Activated CD4-positive, alpha-beta memory T cell treated with anti-CD3 and anti-CD28 coated beads, Interleukin-2, amount 10 ng/mL, durations not matched to agents 7 days and 5 days (primary cell): ENCODE results near the gene KRTAP5-11. TPM values are rescaled to one million over a fixed set of nuclear protein-coding genes. Genes with fewer than 3 reads are reported as not detected.
A peak's percentile ranks its signal among the peaks of the same experiment; 100 is the strongest.
"Not testable (repeated sequence)": the region's sequence is repeated elsewhere in the genome, so short reads cannot be mapped to it uniquely, and the experiment has no call there.

Experiments
- CTCF ChIA-PET: fragments of 350-600 bp; sonication (Branson Sonifier 250); formaldehyde crosslinking; loops from one replicate; lab custom pipeline; 2021; ENCODE audit warnings: antibody characterized with exemption, inconsistent platforms; lab: Charles Lee
- POLR2A ChIA-PET: fragments of 350-600 bp; sonication (Branson Sonifier 250); formaldehyde crosslinking; loops from one replicate; lab custom pipeline; 2021; ENCODE audit warnings: antibody characterized with exemption; lab: Charles Lee
- DNase-seq: peaks from one replicate; pipeline ENCODE4 v3.0.0-alpha.2; 2020
- H3K27ac Mint-ChIP-seq: one replicate; pipeline ENCODE4 v1.8.0; 2021; ENCODE audit warnings: mild to moderate bottlenecking, mixed read lengths
- H3K27me3 Mint-ChIP-seq: one replicate; pipeline ENCODE4 v1.8.0; 2021; ENCODE audit warnings: mixed read lengths
- H3K36me3 Mint-ChIP-seq: one replicate; pipeline ENCODE4 v1.8.0; 2021; ENCODE audit warnings: low read depth, mixed read lengths
- H3K4me1 Mint-ChIP-seq: one replicate; pipeline ENCODE4 v1.8.0; 2021; ENCODE audit warnings: mixed read lengths
- H3K4me3 Mint-ChIP-seq: one replicate; pipeline ENCODE4 v1.8.0; 2021; ENCODE audit warnings: mild to moderate bottlenecking, mixed read lengths
- H3K9me3 Mint-ChIP-seq: one replicate; pipeline ENCODE4 v1.8.0; 2021; ENCODE audit warnings: mixed read lengths
- total RNA-seq, 2 experiments: library from RNA; stranded (reverse); gene quantifications; one replicate each; pipeline ENCODE4 v1.2.3, GENCODE V29; 2021

Gene KRTAP5-11
- total RNA-seq, 2 experiments from 2014 or later = not detected

DNA sequence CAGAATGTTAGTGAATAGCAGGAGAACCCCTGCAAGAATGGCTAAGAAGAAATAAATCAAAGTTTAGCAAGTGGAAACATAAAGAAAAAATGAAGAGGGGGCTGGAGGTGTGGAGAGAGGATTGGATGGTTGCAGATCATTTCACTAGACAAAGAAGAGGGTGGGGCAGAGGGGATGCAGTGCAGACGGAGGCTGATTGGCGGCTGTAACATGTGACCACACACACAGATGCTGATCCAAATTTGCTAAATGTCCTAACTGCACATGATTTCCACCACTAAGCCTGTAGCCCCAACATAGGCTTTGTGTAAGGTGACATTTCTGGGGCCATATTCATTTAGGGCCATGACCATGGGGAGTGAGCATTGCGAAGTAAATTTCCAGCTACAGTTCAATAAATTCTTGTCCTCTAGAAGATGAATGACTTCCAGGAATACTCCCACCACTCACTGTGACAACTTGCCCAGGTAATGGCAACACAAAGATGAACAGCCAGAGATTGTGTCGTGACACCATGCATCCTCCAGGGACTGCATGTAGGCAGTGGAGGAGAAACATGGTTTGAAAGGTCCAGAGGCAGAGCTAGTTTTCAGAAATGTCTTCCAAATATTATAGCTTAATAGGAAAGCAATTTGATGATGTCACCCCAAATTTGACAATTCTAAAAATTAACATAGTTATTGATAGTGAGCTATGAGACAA is 6.8 kb downstream of the KRTAP5-11 start:
- H3K4me1 Mint-ChIP-seq = peaks cover 5% of the 10 kb centered on the region
- H3K36me3 Mint-ChIP-seq = no peaks in the 10 kb centered on the region
- H3K27me3 Mint-ChIP-seq = peaks cover 8% of the 10 kb centered on the region
- no peak overlapping the region for H3K27ac Mint-ChIP-seq
- no peak for DNase-seq
- ChIA-PET POLR2A (no interaction called here), CTCF (no interaction called here)
- H3K9me3 Mint-ChIP-seq = no peaks in the 10 kb centered on the region
- no peak overlapping the region for H3K4me3 Mint-ChIP-seq

DNA sequence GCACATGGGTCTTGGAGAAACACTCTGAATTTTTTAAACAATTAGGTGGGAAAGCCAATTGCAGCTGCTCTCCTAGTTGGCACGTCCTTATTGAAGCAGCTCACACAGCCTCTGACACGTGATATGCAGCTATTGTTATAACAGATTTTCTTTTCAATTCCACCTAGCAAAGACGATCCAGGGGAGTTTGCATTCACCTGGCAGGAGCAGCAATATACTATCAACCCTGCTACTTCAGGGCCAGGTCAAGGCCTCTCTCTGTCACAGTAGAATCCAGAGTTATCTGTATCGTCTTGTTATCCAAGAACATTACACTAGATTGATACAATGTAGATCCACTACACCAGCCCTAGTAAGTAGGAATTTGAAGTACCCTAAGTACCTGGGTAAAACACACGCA is 8.3 kb downstream of the KRTAP5-11 start:
- H3K4me3 Mint-ChIP-seq = no peak overlapping the region
- H3K4me1 Mint-ChIP-seq = no peaks in the 10 kb centered on the region
- ChIA-PET CTCF (no interaction called here), POLR2A (no interaction called here)
- no peaks in the 10 kb centered on the region for H3K36me3 Mint-ChIP-seq
- H3K27me3 Mint-ChIP-seq = peaks cover 2% of the 10 kb centered on the region
- DNase-seq = no peak
- H3K9me3 Mint-ChIP-seq = no peaks in the 10 kb centered on the region
- H3K27ac Mint-ChIP-seq = no peak overlapping the region

DNA sequence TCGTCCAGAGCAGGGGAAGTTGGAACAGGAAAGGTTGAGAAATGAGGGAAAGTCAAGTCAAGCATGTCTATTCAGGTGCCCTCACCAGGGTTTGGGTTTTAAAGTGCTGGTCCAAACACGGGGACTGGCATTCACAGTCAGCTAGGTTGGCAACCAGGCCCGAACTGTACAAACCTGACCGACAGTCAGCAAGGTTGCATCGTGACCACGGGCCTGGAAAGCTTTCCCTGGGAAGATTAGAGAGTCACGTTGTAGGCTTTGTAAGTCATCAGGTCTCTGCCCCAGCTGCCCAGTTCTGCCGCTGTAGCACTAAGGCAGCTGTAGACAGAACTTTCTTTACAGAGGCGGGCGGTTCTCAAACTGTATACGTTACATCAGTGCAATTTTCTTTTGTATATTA is 9.9 kb downstream of the KRTAP5-11 start:
- ChIA-PET POLR2A (no interaction called here), CTCF (no interaction called here)
- Mint-ChIP-seq H3K4me1 (no peaks in the 10 kb centered on the region), H3K9me3 (no peaks in the 10 kb centered on the region), H3K4me3 (no peak overlapping the region), H3K27me3 (peaks cover 2% of the 10 kb centered on the region), H3K27ac (no peak overlapping the region), H3K36me3 (no peaks in the 10 kb centered on the region)
- no peak for DNase-seq

DNA sequence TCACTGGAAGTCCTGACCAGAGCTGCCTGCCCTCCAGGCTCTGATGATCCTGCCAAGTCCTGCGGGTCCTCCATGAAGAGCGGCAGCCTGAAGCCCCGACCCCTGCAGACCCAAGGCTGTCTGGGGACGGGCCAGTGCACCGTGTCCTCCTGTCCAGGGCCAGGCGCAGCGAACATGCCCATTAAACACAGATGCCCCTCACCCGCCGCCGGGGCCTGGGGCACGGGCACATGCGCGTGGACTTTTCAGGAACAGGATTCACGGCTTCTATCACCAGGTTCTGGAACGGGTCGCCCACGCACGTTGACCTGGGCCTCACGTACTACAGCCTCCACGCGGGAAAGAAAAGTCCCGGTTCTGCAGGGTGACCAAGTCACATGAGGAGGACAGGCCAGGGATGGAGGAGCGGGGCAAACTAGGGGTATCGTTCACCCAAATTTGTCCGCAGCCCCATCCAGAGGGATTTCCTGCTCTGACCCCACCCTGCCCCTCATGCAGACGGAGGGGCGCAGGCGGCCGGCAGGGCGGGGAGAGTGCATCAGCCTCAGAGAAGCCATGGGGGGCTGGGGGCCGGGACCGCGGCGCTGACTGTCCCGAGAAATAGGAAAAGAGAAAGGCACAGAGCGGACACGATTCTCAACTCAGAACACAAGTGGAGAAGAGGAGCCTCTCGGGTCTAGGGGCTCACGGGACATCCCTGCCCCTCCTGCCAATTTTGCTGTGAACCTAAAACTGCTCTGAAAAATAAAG is 11.4 kb downstream of the KRTAP5-11 start:
- POLR2A ChIA-PET, H3K4me3 Mint-ChIP-seq, DNase-seq, H3K4me1 Mint-ChIP-seq, H3K27me3 Mint-ChIP-seq, H3K36me3 Mint-ChIP-seq, H3K27ac Mint-ChIP-seq, H3K9me3 Mint-ChIP-seq, CTCF ChIA-PET: not testable (repeated sequence)

DNA sequence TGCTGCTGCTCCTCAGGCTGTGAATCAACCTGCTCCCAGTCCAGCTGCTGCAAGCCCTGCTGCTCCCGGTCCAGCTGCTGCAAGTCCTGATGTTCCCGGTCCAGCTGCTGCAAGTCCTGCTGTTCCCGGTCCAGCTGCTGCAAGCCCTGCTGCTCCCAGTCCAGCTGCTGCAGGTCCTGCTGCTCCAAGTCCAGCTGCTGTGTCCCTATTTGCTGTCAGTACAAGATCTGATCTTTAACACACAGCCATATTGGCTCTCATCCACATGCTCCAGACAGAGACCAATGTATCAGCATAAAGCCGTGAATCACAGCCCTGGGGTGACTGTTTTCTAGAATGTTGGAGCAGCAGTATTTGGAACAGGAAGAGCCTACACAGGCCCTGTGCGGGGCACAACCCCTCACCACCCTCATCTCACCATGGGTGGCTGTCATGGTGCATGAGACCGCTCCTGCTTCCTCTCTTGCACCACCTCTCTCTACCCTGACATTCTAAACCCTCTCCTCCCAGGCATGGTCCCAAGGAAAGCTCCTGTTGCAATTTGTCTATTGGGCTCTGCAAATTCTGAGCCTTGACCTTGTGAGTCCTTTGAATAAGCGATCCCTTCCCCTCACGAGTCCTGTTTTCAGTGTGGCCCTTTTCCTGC is 13.8 kb downstream of the KRTAP5-11 start:
- Mint-ChIP-seq H3K4me1 (no peaks in the 10 kb centered on the region), H3K27ac (no peak overlapping the region), H3K27me3 (peaks cover 11% of the 10 kb centered on the region), H3K4me3 (no peak overlapping the region), H3K36me3 (no peaks in the 10 kb centered on the region), H3K9me3 (no peaks in the 10 kb centered on the region)
- ChIA-PET POLR2A (no interaction called here), CTCF (no interaction called here)
- no peak for DNase-seq

DNA sequence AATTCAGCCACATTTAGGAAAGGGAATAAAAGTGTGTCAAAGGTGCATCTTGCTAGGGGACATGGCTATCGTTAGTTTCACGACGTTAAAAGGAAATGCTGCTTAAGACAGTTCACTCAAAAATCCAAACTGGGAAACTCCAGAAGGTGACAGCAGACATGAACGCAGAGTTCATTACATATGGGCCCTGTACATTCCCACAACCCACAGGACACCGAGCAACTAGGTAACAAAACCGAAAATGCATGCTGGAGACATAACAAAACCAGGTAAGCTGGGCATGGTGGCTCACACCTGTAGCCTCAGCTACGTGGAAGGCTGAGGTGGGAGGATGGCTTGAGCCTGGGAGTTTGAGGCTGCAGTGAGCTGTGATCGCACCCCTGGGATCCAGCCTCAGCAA is 15.0 kb downstream of the KRTAP5-11 start:
- DNase-seq, H3K36me3 Mint-ChIP-seq, POLR2A ChIA-PET, H3K4me1 Mint-ChIP-seq, H3K9me3 Mint-ChIP-seq, H3K4me3 Mint-ChIP-seq, H3K27ac Mint-ChIP-seq, CTCF ChIA-PET: not testable (repeated sequence)
- peaks cover 21% of the 10 kb centered on the region for H3K27me3 Mint-ChIP-seq

DNA sequence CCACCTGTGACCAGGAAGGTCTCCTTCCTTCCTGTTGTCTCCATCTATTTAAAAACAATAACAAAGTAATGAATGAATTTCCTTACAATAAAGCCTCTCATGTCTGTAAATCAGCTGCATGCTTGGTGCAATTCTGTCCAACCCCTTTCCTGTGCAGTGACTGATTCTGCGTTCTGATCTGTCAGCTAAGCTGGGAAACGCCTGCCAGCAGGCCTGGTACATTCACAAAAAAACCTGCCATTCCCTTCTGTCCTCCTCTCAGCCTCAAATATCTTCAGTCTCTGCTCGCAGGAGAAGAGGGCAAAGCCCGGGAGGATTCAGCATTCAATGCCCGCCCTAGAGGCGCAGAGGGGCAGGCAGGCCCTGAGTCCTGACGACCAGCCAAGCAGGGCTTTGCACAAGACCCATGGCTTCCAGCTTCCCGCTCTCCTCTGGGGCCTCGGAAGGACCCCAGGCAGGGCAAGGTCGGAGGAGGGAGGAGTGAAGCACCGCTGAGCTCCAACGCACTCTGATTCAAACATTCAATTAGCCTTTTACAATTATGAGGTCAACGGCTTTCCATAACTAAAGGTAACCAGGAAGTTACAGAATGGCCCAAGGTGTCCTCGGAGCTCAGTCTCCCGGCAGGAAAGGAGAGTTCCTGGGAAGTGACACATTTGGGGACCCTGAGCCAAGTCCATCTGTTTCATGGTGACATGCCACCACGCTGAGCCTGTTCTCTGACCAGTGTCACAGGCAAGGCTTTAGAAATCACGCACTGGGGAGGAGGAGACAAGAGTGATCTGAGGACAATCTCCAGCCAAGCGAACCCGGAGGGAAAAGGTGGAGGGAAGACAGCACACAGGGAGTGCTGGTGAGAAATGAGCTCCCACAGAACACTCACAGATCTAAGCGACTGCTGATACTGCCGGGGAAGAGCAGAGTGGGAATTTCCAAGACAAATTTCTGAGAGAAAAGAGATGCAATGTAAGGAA is 15.8 kb downstream of the KRTAP5-11 start:
- CTCF ChIA-PET, H3K27ac Mint-ChIP-seq, H3K36me3 Mint-ChIP-seq, H3K9me3 Mint-ChIP-seq, H3K4me3 Mint-ChIP-seq, H3K4me1 Mint-ChIP-seq, DNase-seq, POLR2A ChIA-PET: not testable (repeated sequence)
- H3K27me3 Mint-ChIP-seq = peaks cover 24% of the 10 kb centered on the region

DNA sequence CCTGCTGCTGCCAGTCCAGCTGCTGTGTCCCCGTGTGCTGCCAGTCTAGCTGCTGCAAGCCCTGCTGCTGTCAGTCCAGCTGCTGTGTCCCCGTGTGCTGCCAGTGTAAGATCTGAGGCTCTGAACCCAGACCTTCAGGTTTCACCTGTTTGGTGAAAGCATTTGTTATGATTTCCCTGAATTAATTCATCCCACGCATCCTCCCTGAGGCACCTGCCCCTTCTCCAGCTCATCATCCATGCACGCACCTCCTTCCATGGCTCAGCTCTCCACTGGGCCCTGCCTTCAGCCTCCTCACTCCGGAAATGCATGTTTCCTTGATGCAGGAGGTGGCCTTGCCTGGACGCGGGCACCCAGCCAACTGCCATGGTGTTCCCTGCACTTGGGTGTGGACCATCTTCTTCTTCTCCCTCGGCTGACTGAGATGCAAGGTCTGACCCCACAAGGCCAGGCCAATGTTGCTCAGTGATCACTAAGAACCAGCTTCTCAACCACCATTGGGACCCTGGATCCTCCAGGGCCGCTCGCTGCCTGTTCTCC is 16.5 kb downstream of the KRTAP5-11 start:
- ChIA-PET POLR2A (no interaction called here), CTCF (no interaction called here)
- no peaks in the 10 kb centered on the region for H3K36me3 Mint-ChIP-seq
- H3K27me3 Mint-ChIP-seq = peaks cover 26% of the 10 kb centered on the region
- DNase-seq = no peak
- H3K27ac Mint-ChIP-seq = no peak overlapping the region
- no peaks in the 10 kb centered on the region for H3K9me3 Mint-ChIP-seq
- H3K4me3 Mint-ChIP-seq = no peak overlapping the region
- H3K4me1 Mint-ChIP-seq = no peaks in the 10 kb centered on the region

DNA sequence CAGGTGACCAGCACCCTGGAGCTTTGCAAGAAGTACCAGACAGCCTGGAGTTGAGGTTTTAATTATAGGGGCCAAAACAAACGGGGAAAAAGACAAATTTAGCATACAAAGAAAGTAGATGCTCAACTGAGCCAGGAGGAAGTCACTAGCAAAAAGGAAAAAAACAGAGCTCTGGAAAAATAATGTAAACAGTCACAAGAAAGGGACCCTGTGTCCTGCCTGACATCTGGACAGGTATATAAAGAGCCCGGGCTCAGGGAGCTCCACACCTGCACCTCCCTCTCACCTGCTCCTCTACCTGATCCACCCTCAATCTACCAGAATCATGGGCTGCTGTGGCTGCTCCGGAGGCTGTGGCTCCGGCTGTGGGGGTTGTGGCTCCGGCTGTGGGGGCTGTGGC is 17.4 kb downstream of the KRTAP5-11 start, which contains the start of gene KRTAP5-10:
Gene KRTAP5-10, plus strand, starts transcription at position 301 of the 400 bp plus-strand sequence. Its CDS starts 25 bp downstream, at position 326.
- H3K27ac Mint-ChIP-seq = no peak within 1 kb of the TSS
- no peaks in the 10 kb centered on the region for H3K4me1 Mint-ChIP-seq
- no peaks in the 10 kb centered on the region for H3K36me3 Mint-ChIP-seq
- DNase-seq = no peak
- H3K27me3 Mint-ChIP-seq = peaks cover 27% of the 10 kb centered on the region
- ChIA-PET POLR2A (no interaction called here), CTCF (no interaction called here)
- H3K9me3 Mint-ChIP-seq = no peaks in the 10 kb centered on the region
- H3K4me3 Mint-ChIP-seq = no peak within 1 kb of the TSS

DNA sequence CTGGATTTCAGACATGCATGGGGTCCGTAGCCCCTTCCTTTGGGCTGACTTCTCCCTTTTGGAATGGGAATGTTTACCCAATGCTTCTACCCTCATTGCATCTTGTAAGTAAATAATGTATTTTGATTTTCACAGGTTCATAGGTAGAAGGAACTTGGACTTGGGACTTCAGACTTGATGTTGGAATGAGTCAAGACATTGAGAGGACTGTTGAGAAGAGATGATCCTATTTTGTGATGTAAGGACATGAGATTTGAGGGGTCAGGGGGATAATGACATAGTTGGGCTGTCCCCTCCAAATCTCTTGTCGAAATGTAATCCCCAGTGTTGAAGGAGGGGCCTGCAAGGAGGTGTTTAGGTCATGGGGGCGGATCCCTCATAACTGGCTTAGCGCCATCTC is 18.2 kb downstream of the KRTAP5-11 start:
- CTCF ChIA-PET = no interaction called here
- DNase-seq = no peak
- Mint-ChIP-seq H3K9me3 (no peaks in the 10 kb centered on the region), H3K36me3 (no peaks in the 10 kb centered on the region), H3K4me3 (no peak overlapping the region), H3K27ac (no peak overlapping the region), H3K27me3 (peaks cover 27% of the 10 kb centered on the region), H3K4me1 (no peaks in the 10 kb centered on the region)
- POLR2A ChIA-PET = no interaction called here

DNA sequence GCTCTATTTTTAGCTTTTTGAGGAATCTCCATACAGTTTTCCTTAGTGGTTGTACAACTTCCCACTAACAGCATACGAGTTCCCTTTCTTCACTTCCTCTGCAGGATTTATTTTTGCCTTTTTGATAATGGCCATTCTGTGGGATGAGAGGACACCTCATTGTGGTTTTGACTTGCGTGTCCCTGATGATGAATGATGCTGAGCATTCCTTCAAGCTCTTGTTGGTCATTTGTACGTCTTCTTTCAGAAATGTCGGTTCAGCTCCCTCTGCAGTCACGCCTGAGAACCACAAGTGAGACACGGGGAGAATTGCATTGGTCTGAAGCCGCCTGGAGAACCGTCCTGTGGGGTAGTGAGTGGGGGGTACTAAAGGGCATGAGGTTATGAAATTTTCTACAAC is 19.3 kb downstream of the KRTAP5-11 start:
- CTCF ChIA-PET = interaction anchor here (0.8 to 1.3 kb wide), 2 partner anchors 17 to 749 kb away, joined by 3 read pairs; no protein-coding TSS in a partner anchor
- H3K27me3 Mint-ChIP-seq = peaks cover 31% of the 10 kb centered on the region
- peak; percentile 22 for DNase-seq
- H3K36me3 Mint-ChIP-seq = no peaks in the 10 kb centered on the region
- no peaks in the 10 kb centered on the region for H3K4me1 Mint-ChIP-seq
- POLR2A ChIA-PET = no interaction called here
- H3K9me3 Mint-ChIP-seq = no peaks in the 10 kb centered on the region
- H3K27ac Mint-ChIP-seq = no peak overlapping the region
- no peak overlapping the region for H3K4me3 Mint-ChIP-seq

DNA sequence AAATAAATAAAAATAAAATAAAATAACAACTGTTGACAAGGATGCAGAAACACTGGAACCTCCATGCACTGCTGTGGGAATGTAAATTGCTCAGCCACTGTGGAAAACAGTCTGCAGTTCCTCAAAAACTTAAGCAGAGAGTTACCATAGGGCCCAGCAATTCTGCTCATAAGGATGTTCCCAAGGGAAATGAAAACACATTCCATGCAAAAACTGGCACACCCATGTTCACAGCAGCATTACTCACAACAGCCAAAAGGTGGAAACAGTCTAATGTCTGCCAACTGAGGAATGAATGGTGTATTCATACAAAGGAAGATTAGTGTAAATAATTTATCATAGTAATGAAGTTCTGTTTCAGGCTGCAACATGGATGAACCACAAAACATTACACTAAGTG is 20.6 kb downstream of the KRTAP5-11 start:
- Mint-ChIP-seq H3K27ac (no peak overlapping the region), H3K4me3 (no peak overlapping the region), H3K4me1 (no peaks in the 10 kb centered on the region), H3K9me3 (no peaks in the 10 kb centered on the region), H3K36me3 (no peaks in the 10 kb centered on the region), H3K27me3 (peaks cover 36% of the 10 kb centered on the region)
- ChIA-PET POLR2A (no interaction called here), CTCF (no interaction called here)
- DNase-seq = no peak
